HG03521 (cell line): ENCODE measurements around the gene PIK3AP1.

Source experiments
- ATAC-seq: cut with Tn5 transposase; IDR thresholded peaks from one replicate; pipeline ENCODE4 v1.9.1; 2021; ENCODE audit warnings: mild to moderate bottlenecking, moderate library complexity; ENCODE audit not compliant: unreplicated experiment

Gene PIK3AP1

DNA sequence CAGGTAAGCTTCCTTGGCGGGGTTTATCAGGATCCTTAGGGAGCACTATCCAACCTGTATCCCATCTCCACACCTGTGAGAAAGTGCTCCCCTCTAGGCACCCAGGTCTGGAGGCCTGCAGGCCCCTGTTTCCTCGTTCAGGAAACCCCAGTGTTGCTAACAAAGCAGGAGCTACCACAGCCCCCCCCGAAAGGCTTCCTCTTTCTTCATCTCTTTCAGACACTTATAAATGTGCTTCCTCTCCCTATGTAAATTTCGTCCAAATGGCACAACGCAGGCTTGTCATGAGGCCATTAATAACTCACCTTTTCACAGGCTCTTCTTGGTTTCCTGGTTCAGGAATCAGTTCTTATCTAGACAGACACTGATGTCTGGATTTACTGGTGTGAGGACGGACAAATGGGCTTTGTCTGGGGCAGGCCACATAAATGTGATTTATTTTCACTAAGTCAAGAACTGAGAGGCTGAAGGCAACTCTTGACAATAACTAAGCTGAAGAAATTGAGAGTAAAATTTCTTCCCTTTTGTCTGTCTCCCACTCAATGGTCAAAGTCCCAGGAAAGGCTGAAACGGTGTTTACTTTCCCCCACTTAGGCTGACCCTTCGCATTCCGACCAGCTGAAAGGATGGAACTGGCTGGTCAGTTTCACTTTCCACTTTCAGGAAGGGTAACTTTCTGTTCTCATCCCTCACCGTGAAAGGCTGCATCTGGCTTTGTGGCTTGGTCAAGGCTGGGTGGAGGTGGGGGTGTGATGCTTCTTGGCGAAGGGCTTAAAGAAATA, 46.8 kb downstream of the PIK3AP1 start:
- peak; percentile 42 for ATAC-seq

- ATAC-seq = no peak
Measured at GRCh38 chr10:96672481-96673175, 47.7 kb downstream of the PIK3AP1 start.

DNA sequence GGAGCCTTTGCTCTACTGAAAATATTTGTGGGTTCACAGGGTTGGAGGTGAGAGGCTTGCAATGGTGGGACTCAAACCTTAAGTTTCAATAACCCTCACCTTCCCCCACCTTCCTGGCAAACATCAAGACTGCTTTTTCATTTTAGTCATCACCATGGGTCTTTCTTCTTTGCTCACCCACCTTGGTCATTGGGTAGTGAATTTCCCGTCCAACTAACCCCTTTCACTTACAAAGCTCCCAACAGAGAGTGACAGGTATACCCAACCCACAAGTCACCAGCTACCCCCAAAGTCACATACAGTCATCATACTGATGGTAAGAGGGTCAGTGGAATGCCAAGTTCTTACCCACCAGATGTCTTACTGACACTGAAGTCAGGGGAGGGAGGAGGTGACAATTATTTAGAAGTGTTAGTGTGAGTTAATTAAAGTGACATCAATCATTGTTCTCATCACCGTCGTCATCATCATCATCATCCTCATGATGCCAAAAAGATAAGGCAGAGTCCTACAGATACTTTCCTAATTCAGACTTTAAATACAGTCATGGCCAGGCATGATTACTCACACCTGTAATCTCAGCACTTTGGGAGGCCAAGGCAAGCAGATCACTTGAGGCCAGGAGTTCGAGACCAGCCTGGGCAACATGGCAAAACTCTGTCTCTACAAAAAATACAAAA, 49.0 kb downstream of the PIK3AP1 start:
- ATAC-seq = no peak

DNA sequence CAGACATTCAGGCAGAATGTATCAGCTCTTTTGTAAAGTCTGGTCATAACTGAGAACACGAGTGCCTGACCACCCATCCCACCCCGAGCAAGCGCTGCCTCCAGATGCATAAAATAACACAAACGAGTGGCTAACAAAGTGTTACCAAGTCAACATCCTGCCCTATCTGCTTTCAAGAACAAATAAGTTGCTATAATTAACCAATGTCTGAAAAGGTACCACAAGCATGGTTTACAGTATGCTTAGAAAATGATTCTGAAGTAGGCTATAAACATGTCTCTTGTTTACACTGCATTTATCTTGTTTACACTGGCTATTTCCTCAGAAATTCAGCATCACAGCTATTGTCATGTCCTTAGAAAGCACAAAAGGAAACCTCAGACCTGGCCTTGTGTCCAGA, 49.5 kb downstream of the PIK3AP1 start:
- ATAC-seq = no peak

DNA sequence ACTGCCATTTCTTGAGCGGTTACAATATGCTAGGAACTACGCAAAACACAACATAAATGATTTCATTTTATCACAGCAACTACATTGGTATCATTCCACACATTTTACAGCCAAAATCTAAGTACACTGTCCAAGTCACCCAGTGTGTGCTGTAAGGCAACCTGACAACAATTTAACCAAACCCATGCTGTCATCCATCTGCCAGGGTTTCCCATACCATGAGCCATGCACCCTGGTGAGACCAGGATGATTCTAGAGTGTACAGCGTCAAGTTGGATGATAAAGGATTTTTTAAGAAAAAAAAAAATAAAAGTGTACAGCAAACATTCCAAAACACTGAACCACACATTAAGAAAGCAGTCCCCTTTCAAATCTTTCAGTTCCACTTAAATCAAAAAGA, 52.9 kb downstream of the PIK3AP1 start:
- no peak for ATAC-seq

GRCh38 chr10:96666741-96667140, 53.6 kb downstream of the PIK3AP1 start:
- ATAC-seq = no peak

DNA sequence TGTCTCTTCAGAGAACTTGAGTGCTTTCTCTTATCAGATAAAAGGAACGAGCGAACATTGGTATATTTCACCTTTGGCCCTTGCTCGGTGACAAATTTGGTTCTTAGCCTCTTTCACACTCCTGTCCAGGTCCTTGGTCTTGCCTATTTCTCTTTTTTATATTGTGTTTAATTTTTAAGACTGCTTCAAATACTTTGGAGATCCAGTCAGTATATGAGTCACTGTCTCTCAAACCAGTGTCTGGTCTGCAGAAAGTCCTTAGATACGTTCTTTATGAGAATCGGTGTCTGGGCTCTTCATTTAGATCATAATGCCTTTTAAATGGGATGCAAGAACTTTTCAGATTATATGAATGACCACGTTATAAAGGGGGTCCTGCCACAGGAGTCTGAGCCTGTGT, 55.0 kb downstream of the PIK3AP1 start:
- ATAC-seq = no peak

GRCh38 chr10:96664563-96664962, 55.8 kb downstream of the PIK3AP1 start:
- ATAC-seq = no peak

DNA sequence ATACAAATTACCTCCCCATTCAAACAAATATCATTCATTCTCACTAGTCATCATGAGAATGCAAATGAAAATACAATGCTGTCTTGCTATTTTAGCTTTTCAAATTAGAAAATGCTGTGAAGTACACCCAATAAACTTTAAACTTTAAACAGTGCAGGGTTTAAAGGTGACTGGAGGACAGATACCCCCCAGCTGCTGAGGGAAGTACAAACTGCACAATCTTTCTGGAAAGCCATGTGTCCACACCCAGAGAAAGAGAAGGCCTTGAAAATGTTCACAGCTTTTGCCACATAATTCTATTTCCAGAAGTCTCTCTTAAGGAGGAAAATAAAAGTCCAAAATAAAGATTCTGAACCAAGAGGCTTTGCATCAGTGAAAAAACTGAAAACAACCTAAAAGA, 56.5 kb downstream of the PIK3AP1 start:
- no peak for ATAC-seq

DNA sequence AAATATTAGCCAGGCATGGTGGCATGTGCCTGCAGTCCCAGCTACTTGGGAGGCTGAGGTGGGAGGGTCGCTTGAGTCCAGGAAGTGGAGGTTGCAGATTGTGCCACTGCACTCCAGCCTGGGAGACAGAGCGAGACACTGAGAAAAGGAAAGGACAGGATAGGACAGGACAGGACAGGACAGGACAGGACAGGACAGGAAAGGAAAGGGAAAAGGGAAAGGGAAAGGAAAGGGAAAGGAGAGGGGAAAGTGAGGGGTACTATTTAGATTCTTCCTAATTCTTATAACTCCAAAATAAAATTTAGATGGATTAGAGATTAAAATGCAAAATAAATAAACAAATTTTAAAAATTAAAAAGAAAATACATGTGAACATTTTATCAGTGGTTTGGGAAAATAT, 58.7 kb downstream of the PIK3AP1 start:
- ATAC-seq = no peak

DNA sequence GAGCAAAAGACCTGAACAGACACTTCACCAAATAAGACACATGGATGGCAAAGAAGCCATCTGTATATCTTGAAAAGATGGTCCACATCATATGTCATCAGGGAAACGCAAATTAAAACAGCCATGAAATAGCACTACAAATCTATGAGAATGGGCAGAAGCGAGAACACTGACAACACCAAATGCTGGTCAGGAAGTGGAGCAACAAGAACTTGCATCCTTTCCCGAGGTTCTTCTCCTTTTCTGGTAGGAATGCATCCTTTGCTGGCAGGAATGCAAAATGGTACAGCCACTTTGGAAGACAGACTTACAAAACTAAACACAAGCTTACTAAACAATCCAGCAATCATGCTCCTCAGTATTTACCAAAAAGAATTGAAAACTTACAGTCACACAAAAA, 60.0 kb downstream of the PIK3AP1 start:
- ATAC-seq = no peak

DNA sequence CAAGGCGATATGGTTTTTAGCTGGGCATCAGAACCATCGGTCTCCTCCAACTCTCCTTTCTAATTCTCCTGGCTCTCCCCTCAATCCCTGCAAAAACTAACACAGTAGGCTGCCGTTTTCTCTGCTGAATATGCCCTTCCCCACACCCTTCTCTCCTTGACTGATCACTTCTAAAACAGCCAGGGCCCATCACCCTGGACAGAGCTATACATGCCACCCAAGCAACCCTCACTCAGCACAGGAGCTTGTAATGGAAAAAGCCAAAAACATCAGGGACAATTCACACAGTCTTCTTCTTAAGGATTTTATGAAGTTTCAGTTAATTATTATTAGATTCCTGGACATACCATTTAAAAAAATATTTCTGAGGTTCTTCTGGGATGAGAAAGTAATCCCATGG, 61.5 kb downstream of the PIK3AP1 start:
- no peak for ATAC-seq

GRCh38 chr10:96657385-96657784, 62.9 kb downstream of the PIK3AP1 start:
- no peak for ATAC-seq

DNA sequence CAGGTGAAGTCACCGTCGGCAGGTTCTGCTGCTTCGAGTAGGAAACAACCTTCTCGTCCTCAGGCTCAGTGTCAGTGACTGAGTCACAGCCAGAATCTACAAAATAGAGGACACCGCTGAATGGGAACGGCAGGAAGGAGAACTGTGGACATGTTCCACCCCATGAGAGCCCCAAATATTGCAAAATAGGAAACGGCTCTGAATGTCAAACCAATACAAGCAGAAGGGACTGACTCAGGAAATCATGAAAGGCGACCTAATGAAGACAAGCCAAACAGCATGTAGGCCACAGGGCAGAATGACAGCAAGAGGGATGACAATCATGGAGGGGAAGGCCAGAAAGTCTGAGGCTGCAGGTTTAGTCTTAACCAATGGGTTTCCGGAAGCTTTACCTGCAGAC, 63.5 kb downstream of the PIK3AP1 start:
- ATAC-seq = no peak

DNA sequence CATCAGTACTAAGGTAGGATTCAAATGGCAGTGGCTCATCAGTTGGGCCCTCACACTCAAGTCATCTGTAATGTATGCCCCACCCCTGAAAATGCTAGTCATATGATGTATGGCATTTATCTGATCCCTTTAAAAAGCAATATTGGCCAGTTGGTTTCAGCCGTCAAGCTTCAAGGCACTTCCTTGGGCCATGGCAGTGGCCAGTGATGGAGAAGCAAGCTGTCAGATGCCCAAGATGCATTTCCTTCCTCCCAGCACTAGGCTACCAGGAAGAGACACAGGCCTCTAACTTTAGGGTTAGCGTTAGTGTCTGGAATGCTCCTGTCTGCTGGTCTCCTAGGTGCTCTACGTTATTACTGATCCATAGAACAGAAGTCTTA, 64.1 kb downstream of the PIK3AP1 start:
- ATAC-seq = no peak

- ATAC-seq = no peak
Measured at GRCh38 chr10:96655461-96656197, 64.7 kb downstream of the PIK3AP1 start.

- ATAC-seq = no peak
Measured at GRCh38 chr10:96651998-96652431, 68.3 kb downstream of the PIK3AP1 start.

- ATAC-seq = no peak
Measured at GRCh38 chr10:96650958-96651357, 69.4 kb downstream of the PIK3AP1 start.

DNA sequence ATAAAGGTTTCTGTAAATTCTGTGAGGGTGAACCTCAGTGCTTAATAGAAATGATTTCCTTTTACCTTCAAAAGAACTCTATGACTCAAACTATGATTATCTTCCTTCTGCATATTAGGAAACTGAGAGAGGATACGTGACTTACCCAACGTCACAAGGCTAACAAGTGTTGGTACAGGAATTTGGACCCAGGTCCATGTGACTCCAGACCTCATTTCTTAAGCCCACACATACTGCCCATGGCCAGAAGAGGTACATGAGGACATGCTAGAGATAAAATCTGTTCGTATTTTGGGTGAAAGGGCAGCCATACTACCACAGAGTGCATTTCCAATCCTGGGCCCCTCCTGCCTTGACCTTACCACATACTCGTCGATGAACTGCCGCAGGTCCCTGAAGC, 72.0 kb downstream of the PIK3AP1 start:
- ATAC-seq = no peak

DNA sequence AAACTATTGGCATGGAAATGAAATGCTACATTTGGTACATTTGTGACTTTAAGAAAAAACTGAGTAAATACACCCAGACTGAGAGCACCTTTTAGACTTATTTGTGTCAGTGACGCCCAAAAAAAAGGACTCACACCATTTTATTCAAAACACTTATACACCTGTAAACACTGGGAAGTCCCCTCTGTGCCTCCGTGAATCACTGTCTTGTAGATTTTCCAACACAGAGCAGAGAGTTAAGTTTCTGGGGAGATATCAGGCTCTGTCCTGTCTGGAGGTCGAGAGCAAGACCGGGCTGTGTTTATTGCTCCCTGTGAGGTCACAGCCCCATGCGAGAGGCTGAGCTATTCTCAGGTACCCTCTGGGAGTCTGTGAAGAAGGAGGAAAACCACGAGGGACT, 72.8 kb downstream of the PIK3AP1 start:
- no peak for ATAC-seq

DNA sequence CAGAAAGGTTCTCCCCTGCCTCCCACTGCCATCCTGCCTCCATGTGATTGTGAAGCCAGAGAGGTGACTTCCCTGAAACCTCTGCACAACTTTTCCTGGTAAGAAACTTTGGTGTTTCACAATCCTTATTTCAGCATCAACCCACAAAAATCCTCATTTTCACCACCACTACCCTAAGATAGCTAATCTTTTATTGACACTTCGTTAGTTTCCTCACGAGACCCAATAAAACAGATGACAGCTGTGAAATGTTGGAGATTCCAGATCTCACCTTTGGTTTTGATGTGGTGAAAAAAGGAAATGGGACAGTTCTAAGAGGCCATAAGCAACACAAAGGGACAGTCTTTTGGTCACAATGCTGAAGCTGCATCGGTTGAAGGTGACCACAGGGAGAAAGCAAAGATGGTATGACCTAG, 73.6 kb downstream of the PIK3AP1 start:
- ATAC-seq = no peak
